ENCODE data around the gene PDIA6. TPM values are rescaled to one million over a fixed set of nuclear protein-coding genes. Genes with fewer than 3 reads are reported as not detected.

Gene PDIA6
- total RNA-seq, 1 experiment from 2014 or later = 384 TPM

- no peak overlapping the region for H3K27ac Mint-ChIP-seq (ENCODE audit: unreplicated experiment)
- no TSS peak for BruUV-seq (replicated peaks)
- no peaks in the 10 kb centered on the region for H3K27me3 ChIP-seq (replicated peaks; ENCODE audit: control insufficient read depth, insufficient read depth, low read length)
Observed at GRCh38 chr2:10860814-10861325, 48.3 kb upstream of the PDIA6 start.

GRCh38 chr2:10860081-10860813 is 47.7 kb upstream of the PDIA6 start:
- Mint-ChIP-seq H3K9me3 (ENCODE audit: unreplicated experiment) (no peaks in the 10 kb centered on the region), H3K4me3 (ENCODE audit: unreplicated experiment) (no peak overlapping the region), H3K27me3 (ENCODE audit: insufficient read depth, unreplicated experiment) (peaks cover 7% of the 10 kb centered on the region), H3K36me3 (ENCODE audit: insufficient read depth, unreplicated experiment) (no peaks in the 10 kb centered on the region), H3K27ac (ENCODE audit: unreplicated experiment) (no peak overlapping the region), H3K4me1 (ENCODE audit: low read depth, unreplicated experiment) (no peaks in the 10 kb centered on the region)
- no peak for TF ChIP-seq CTCF (IDR thresholded peaks at IDR 0.05; ENCODE audit: insufficient read depth in 1 of 2, low read depth in 1 of 2, low read length in 1 of 2, severe bottlenecking in 1 of 2, unreplicated experiment in 1 of 2)
- no peaks in the 10 kb centered on the region for H3K4me1 ChIP-seq
- H3K9me3 ChIP-seq = no peaks in the 10 kb centered on the region
- DNase-seq = no peak
- no peaks in the 10 kb centered on the region for H3K27me3 ChIP-seq (replicated peaks; ENCODE audit: control insufficient read depth, insufficient read depth, low read length)
- intact Hi-C loops (cut with micrococcal nuclease; ENCODE audit: unreplicated experiment) = no loop called here
- H3K36me3 ChIP-seq (ENCODE audit: control insufficient read depth, insufficient read depth, low read length) = no peaks in the 10 kb centered on the region
- no TSS peak for BruUV-seq (replicated peaks)
- no peak overlapping the region for H3K4me3 ChIP-seq (ENCODE audit: low read depth, low read length)
- ChIA-PET CTCF (interaction anchor here (0.6 kb wide), 1 partner anchor 30 kb away, joined by 3 read pairs; no protein-coding TSS in a partner anchor), POLR2A (no interaction called here)

More at GRCh38 chr2:10860814-10861325, 48.3 kb upstream of the PDIA6 start:
- Mint-ChIP-seq H3K4me1 (ENCODE audit: low read depth, unreplicated experiment) (no peaks in the 10 kb centered on the region), H3K9me3 (ENCODE audit: unreplicated experiment) (no peaks in the 10 kb centered on the region), H3K36me3 (ENCODE audit: insufficient read depth, unreplicated experiment) (no peaks in the 10 kb centered on the region), H3K27me3 (ENCODE audit: insufficient read depth, unreplicated experiment) (peaks cover 7% of the 10 kb centered on the region), H3K4me3 (ENCODE audit: unreplicated experiment) (no peak overlapping the region)
- Histone ChIP-seq H3K36me3 (ENCODE audit: control insufficient read depth, insufficient read depth, low read length) (no peaks in the 10 kb centered on the region), H3K4me3 (ENCODE audit: low read depth, low read length) (no peak overlapping the region), H3K4me1 (no peaks in the 10 kb centered on the region), H3K9me3 (no peaks in the 10 kb centered on the region)
- CTCF ChIA-PET = no interaction called here
- DNase-seq = no peak
- POLR2A ChIA-PET = no interaction called here
- intact Hi-C loops (cut with micrococcal nuclease; ENCODE audit: unreplicated experiment) = no loop called here
- no peak for TF ChIP-seq CTCF (IDR thresholded peaks at IDR 0.05; ENCODE audit: insufficient read depth in 1 of 2, low read depth in 1 of 2, low read length in 1 of 2, severe bottlenecking in 1 of 2, unreplicated experiment in 1 of 2)

- peaks cover 7% of the 10 kb centered on the region for H3K27me3 Mint-ChIP-seq (ENCODE audit: insufficient read depth, unreplicated experiment)
- no peaks in the 10 kb centered on the region for H3K36me3 Mint-ChIP-seq (ENCODE audit: insufficient read depth, unreplicated experiment)
- no TSS peak for BruUV-seq (replicated peaks)
- Histone ChIP-seq H3K9me3 (no peaks in the 10 kb centered on the region), H3K4me3 (ENCODE audit: low read depth, low read length) (no peak overlapping the region), H3K27me3 (replicated peaks; ENCODE audit: control insufficient read depth, insufficient read depth, low read length) (no peaks in the 10 kb centered on the region), H3K4me1 (no peaks in the 10 kb centered on the region), H3K36me3 (ENCODE audit: control insufficient read depth, insufficient read depth, low read length) (no peaks in the 10 kb centered on the region)
- H3K4me3 Mint-ChIP-seq (ENCODE audit: unreplicated experiment) = no peak overlapping the region
- intact Hi-C loops (cut with micrococcal nuclease; ENCODE audit: unreplicated experiment) = no loop called here
- H3K27ac Mint-ChIP-seq (ENCODE audit: unreplicated experiment) = no peak overlapping the region
- ChIA-PET POLR2A (no interaction called here), CTCF (no interaction called here)
- no peak for TF ChIP-seq CTCF (IDR thresholded peaks at IDR 0.05; ENCODE audit: insufficient read depth in 1 of 2, low read depth in 1 of 2, low read length in 1 of 2, severe bottlenecking in 1 of 2, unreplicated experiment in 1 of 2)
- no peaks in the 10 kb centered on the region for H3K4me1 Mint-ChIP-seq (ENCODE audit: low read depth, unreplicated experiment)
- DNase-seq = no peak
- H3K9me3 Mint-ChIP-seq (ENCODE audit: unreplicated experiment) = no peaks in the 10 kb centered on the region
Observed at GRCh38 chr2:10859278-10859677, 46.7 kb upstream of the PDIA6 start.

All from Caco-2 (cell line).